HepG2 (cell line): Measurements from ENCODE around the gene CPED1. TPM values are rescaled to one million over a fixed set of nuclear protein-coding genes. Genes with fewer than 3 reads are reported as not detected.

Source experiments
- ATAC-seq: fragments of 200-7000 bp; cut with Tn5 transposase; 3 replicates; pipeline ENCODE4 v1.9.1; 2020; ENCODE audit warnings: mild to moderate bottlenecking, moderate library complexity
- BruUV-seq: library from RNA; stranded (reverse); fragments of 400-500 nt; replicated peaks from 2 replicates; lab custom pipeline; 2021; lab: Mats Ljungman, UMichigan
- CTCF ChIA-PET: fragments of 300-600 bp; formaldehyde crosslinking; extraction: SDS; loops from one replicate; lab custom pipeline; 2021; ENCODE audit warnings: low total read pairs, inconsistent platforms, low intra/inter-chr PET ratio; lab: Yijun Ruan, JAX
- POLR2A ChIA-PET: fragments of 350-600 bp; sonication (Branson Sonifier 250); formaldehyde crosslinking; loops from one replicate; lab custom pipeline; 2020; ENCODE audit warnings: antibody characterized with exemption, inconsistent platforms; lab: Yijun Ruan, JAX
- DNase-seq: peaks from one replicate; pipeline ENCODE4 v3.0.0-alpha.2; 2015; ENCODE audit warnings: low spot score
- FAIRE-seq: peaks from 3 replicates; lab custom pipeline; 2011; peaks lifted over from hg19 to GRCh38; lab: Jason Lieb, UNC
- H2AFZ ChIP-seq: one replicate; pipeline ENCODE4 v1.6.1; 2011; ENCODE audit warnings: low read length, inconsistent platforms
- H3K27ac ChIP-seq: fragments of 300-600 bp; 3 replicates; pipeline ENCODE4 v1.8.0; 2011; ENCODE audit warnings: mixed run types, mild to moderate bottlenecking, mixed read lengths, low read length, inconsistent platforms; ENCODE audit not compliant: insufficient read depth; ENCODE audit errors: extremely low read length
- H3K27me3 ChIP-seq, 2 experiments: fragments of 200-600 bp in 1 of 2; 2 replicates in 1 of 2; 3 replicates in 1 of 2; pipeline versions ENCODE4 v1.6.0 to v1.8.0; 2011; ENCODE audit warnings: low read length in 2 of 2, mild to moderate bottlenecking in 2 of 2, moderate library complexity in 2 of 2, inconsistent platforms in 1 of 2; ENCODE audit not compliant: insufficient read depth in 2 of 2, control insufficient read depth in 1 of 2
- H3K36me3 ChIP-seq, 2 experiments: fragments of 200-600 bp in 1 of 2; replicated peaks in 1 of 2; 2 replicates in 1 of 2; 3 replicates in 1 of 2; pipeline versions ENCODE4 v1.5.1 to v1.8.0; 2011; ENCODE audit warnings: low read length in 2 of 2, inconsistent platforms in 1 of 2; ENCODE audit not compliant: insufficient read depth in 2 of 2, control insufficient read depth in 1 of 2
- H3K4me1 ChIP-seq: 2 replicates; pipeline ENCODE4 v1.5.1; 2012; ENCODE audit warnings: low read length, inconsistent platforms; ENCODE audit not compliant: insufficient read depth
- H3K4me2 ChIP-seq: 2 replicates; pipeline ENCODE4 v1.6.0; 2011; ENCODE audit warnings: low read depth, low read length, inconsistent platforms
- H3K4me3 ChIP-seq, 3 experiments: fragments of 200-600 bp in 1 of 3; sonication (generic), shearing (Covaris generic) in 1 of 3; replicated peaks in 1 of 3; 2 replicates each; pipeline ENCODE4 v1.5.1; 2011 to 2016; ENCODE audit warnings: low read length in 3 of 3, inconsistent platforms in 2 of 3, low read depth in 2 of 3, mild to moderate bottlenecking in 2 of 3, control low read depth in 1 of 3, mixed read lengths in 1 of 3; ENCODE audit not compliant: insufficient read depth in 1 of 3
- H3K79me2 ChIP-seq: one replicate; pipeline ENCODE4 v1.6.1; 2011; ENCODE audit warnings: low read length, inconsistent platforms; ENCODE audit not compliant: insufficient read depth
- H3K9ac ChIP-seq: 2 replicates; pipeline ENCODE4 v1.6.0; 2011; ENCODE audit warnings: mild to moderate bottlenecking, low read depth, low read length, inconsistent platforms; ENCODE audit not compliant: insufficient read depth
- H3K9me3 ChIP-seq: 2 replicates; pipeline ENCODE4 v1.5.1; 2012; ENCODE audit warnings: mild to moderate bottlenecking, low read length
- H4K20me1 ChIP-seq: 2 replicates; pipeline ENCODE4 v1.6.0; 2011; ENCODE audit warnings: inconsistent platforms, mild to moderate bottlenecking, low read length, moderate library complexity; ENCODE audit not compliant: insufficient read depth
- BCL6 ChIP-seq: IDR thresholded peaks from 2 replicates; pipeline ENCODE4 v1.6.1; 2016; ENCODE audit warnings: missing genetic modification reagents, missing compliant biosample characterization
- CBX5 ChIP-seq: sonication (generic); formaldehyde crosslinking; IDR thresholded peaks from 2 replicates; pipeline ENCODE4 v1.4.0; 2020; ENCODE audit warnings: missing genetic modification reagents, borderline replicate concordance
- FOXC1 ChIP-seq: sonication (generic); formaldehyde crosslinking; IDR thresholded peaks from 2 replicates; pipeline ENCODE4 v1.8.0; 2022; ENCODE audit warnings: mild to moderate bottlenecking, missing genetic modification reagents, borderline replicate concordance
- GRHL1 ChIP-seq: sonication (generic); formaldehyde crosslinking; conservative IDR thresholded peaks from 2 replicates; pipeline ENCODE4 v1.8.0; 2022; ENCODE audit warnings: missing genetic modification reagents
- ISX ChIP-seq: sonication (generic); formaldehyde crosslinking; conservative IDR thresholded peaks from 2 replicates; pipeline ENCODE4 v1.5.0; 2020; ENCODE audit warnings: missing genetic modification reagents
- JUND ChIP-seq: sonication (generic); formaldehyde crosslinking; IDR thresholded peaks from 2 replicates; pipeline ENCODE4 v1.8.0; 2022; ENCODE audit warnings: mild to moderate bottlenecking, missing genetic modification reagents
- MYC ChIP-seq: sonication (generic); formaldehyde crosslinking; IDR thresholded peaks from 2 replicates; pipeline ENCODE4 v1.9.0; 2021; ENCODE audit warnings: missing genetic modification reagents, borderline replicate concordance
- NFRKB ChIP-seq: fragments of 450-650 bp; IDR thresholded peaks from 2 replicates; pipeline ENCODE4 v1.6.1; 2017
- NR2F2 ChIP-seq: IDR thresholded peaks from 2 replicates; pipeline ENCODE4 v1.6.1; 2012; ENCODE audit warnings: low read depth, inconsistent platforms, borderline replicate concordance
- PHB2 ChIP-seq: fragments of 450-650 bp; IDR thresholded peaks from 2 replicates; pipeline ENCODE4 v1.6.1; 2018; ENCODE audit not compliant: partially characterized antibody
- RELA ChIP-seq: sonication (generic); formaldehyde crosslinking; IDR thresholded peaks from 2 replicates; pipeline ENCODE4 v1.4.0; 2020; ENCODE audit warnings: missing genetic modification reagents
- SMARCE1 ChIP-seq: fragments of 450-650 bp; IDR thresholded peaks from 2 replicates; pipeline ENCODE4 v1.6.1; 2017; ENCODE audit warnings: borderline replicate concordance
- SNAPC2 ChIP-seq: sonication (generic); formaldehyde crosslinking; IDR thresholded peaks from 2 replicates; pipeline ENCODE4 v1.8.1; 2022; ENCODE audit warnings: mild to moderate bottlenecking, missing genetic modification reagents
- ZEB1 ChIP-seq: IDR thresholded peaks from 2 replicates; pipeline ENCODE4 v1.6.1; 2012; ENCODE audit warnings: mild to moderate bottlenecking, low read depth, inconsistent platforms; ENCODE audit not compliant: insufficient replicate concordance
- ZNF670 ChIP-seq: sonication (generic); formaldehyde crosslinking; IDR thresholded peaks from 2 replicates; pipeline ENCODE4 v1.8.0; 2022; ENCODE audit warnings: mild to moderate bottlenecking, missing genetic modification reagents, borderline replicate concordance
- WGBS: methylation state at CpG from one replicate; pipeline ENCODE4 v1.1.6; 2017; ENCODE audit warnings: low lambda C conversion rate; 5-methylcytosine and 5-hydroxymethylcytosine counted together
- in situ Hi-C: cut with HindIII; loops from 2 replicates; pipeline ENCODE4 v1.10.0; 2017; ENCODE audit warnings: low pct_unique_long_range_greater_than_20kb; ENCODE audit not compliant: extremely low pct_ligation_motif_present
- intact Hi-C: fragments of 100-400 bp; cut with micrococcal nuclease; formaldehyde crosslinking; loops from one replicate; pipeline ENCODE4 v1.10.0; 2022; ENCODE audit not compliant: unreplicated experiment
- polyA plus RNA-seq, 8 experiments: library from polyadenylated mRNA; depleted of rRNA in 3 of 8; stranded (reverse) in 7 of 8; unstranded in 1 of 8; fragments of >200 nt; fragmentation: Illumina TruSeq in 4 of 8; extraction: Trizol in 4 of 8; gene quantifications; 2 replicates each; pipeline versions ENCODE4 v1.2.1 to v1.2.3, GENCODE V29; 2011 to 2016; ENCODE audit warnings: low read depth in 4 of 8, missing spikeins in 1 of 8, mixed read lengths in 1 of 8; ENCODE audit not compliant: insufficient read depth in 1 of 8
- total RNA-seq, 5 experiments: library from RNA; depleted of rRNA; stranded (reverse); fragments of >200 nt; fragmentation: Illumina TruSeq; extraction: Trizol; gene quantifications; 2 replicates each; pipeline ENCODE4 v1.2.3, GENCODE V29; 2016; ENCODE audit warnings: low read depth in 1 of 5

CPED1 gene
- total and polyA plus RNA-seq, 2 of the 13 experiments (the other 11 are each of a cell fraction or from before 2014, with no cell fraction given), result 11.5 to 27.0 TPM

GRCh38 chr7:121278120-121279021, 289.9 kb downstream of the CPED1 start:
- no peak overlapping the region for H3K4me2 ChIP-seq
- no peak overlapping the region for H3K27ac ChIP-seq
- DNase-seq (no peak), ATAC-seq (no peak), FAIRE-seq (no peak)
- H3K79me2 ChIP-seq, result no peaks in the 10 kb centered on the region
- ChIA-PET CTCF (no interaction called here), POLR2A (no interaction called here)
- H4K20me1 ChIP-seq, result no peaks in the 10 kb centered on the region
- no TSS peak for BruUV-seq
- H3K9me3 ChIP-seq, result no peaks in the 10 kb centered on the region
- no peak overlapping the region for H2AFZ ChIP-seq
- intact Hi-C loops (no loop called here), in situ Hi-C loops (no loop called here)
- no peaks in the 10 kb centered on the region for H3K27me3 ChIP-seq
- H3K9ac ChIP-seq, result no peak overlapping the region
- H3K4me1 ChIP-seq, result no peaks in the 10 kb centered on the region
- no peak overlapping the region for H3K4me3 ChIP-seq
- 34% methylated on average over 2 of the region's 2 CpGs for WGBS
- H3K36me3 ChIP-seq, result no peaks in the 10 kb centered on the region
- TF ChIP-seq CBX5 (no peak), BCL6 (CRISPR knock-in tag) (no peak), NFRKB (no peak), FOXC1 (no peak), SMARCE1 (no peak), ISX (CRISPR knock-in tag) (no peak), SNAPC2 (no peak), NR2F2 (no peak), GRHL1 (CRISPR knock-in tag) (no peak), PHB2 (no peak), ZNF670 (CRISPR knock-in tag) (no peak), RELA (no peak), JUND (no peak), MYC (CRISPR knock-in tag) (no peak), ZEB1 (no peak)
